Measurements from ENCODE around the gene COPG2. TPM values are rescaled to one million over a fixed set of nuclear protein-coding genes. Genes with fewer than 3 reads are reported as not detected.

Gene COPG2
- polyA plus RNA-seq, 1 of the 3 experiments (the other 2 are of a cell fraction) = 44.3 TPM

GRCh38 chr7:130490888-130491804 is 177.4 kb downstream of the COPG2 start:
- no peaks in the 10 kb centered on the region for H3K9me3 ChIP-seq
- DNase-seq = peak; percentile 87
- H3K4me1 ChIP-seq (ENCODE audit: control insufficient read depth in 1 of 2, insufficient read depth in 2 of 2, low read depth in 1 of 2, low read length in 1 of 2) = peaks cover 5 to 17% of the 10 kb centered on the region in 2 experiments
- peaks cover 18% of the 10 kb centered on the region for H3F3A ChIP-seq (replicated peaks; ENCODE audit: insufficient read depth)
- POLR2A ChIA-PET = no interaction called here
- 73% methylated on average over 45 of the region's 62 CpGs for WGBS (ENCODE audit: low lambda C conversion rate)
- no peaks in the 10 kb centered on the region for H3K27me3 ChIP-seq (ENCODE audit: insufficient read depth)
- H3K9ac ChIP-seq = no peak overlapping the region
- H3K9me2 ChIP-seq = no peaks in the 10 kb centered on the region
- CTCF ChIA-PET = interaction anchor here (1.0 to 1.1 kb wide), 2 partner anchors 13 to 213 kb away, joined by 5 read pairs; no protein-coding TSS in a partner anchor
- peak overlapping the region; percentile 53 to 58 for H3K4me3 ChIP-seq (ENCODE audit: low read depth in 2 of 2, low read length in 1 of 2)
- peak overlapping the region; percentile 69; the same call in 1 of the 2 replicates for H2AFZ ChIP-seq (ENCODE audit: low read depth)
- no peaks in the 10 kb centered on the region for H4K20me1 ChIP-seq (ENCODE audit: insufficient read depth)
- no peaks in the 10 kb centered on the region for H3K79me2 ChIP-seq (ENCODE audit: insufficient read depth)
- peaks cover 0 to 4% of the 10 kb centered on the region in 2 experiments for H3K36me3 ChIP-seq (replicated peaks in 1 of 2; ENCODE audit: control insufficient read depth in 1 of 2, insufficient read depth in 2 of 2, low read length in 1 of 2)
- peak overlapping the region; percentile 61 for H3K4me2 ChIP-seq
- peak overlapping the region in 1 of 2 experiments; percentile 51; a peak in 2 of 4 replicates for H3K27ac ChIP-seq (ENCODE audit: low read depth in 2 of 2, low read length in 1 of 2)
- TF ChIP-seq SMC3 (IDR thresholded peaks at IDR 0.05; ENCODE audit: low read depth, low read length) (peak; percentile 20; the same call in 1 of the 2 replicates), MAX (IDR thresholded peaks at IDR 0.05; ENCODE audit: low read depth) (peak; percentile 58; the same call in 1 of the 2 replicates), FOSL2 (IDR thresholded peaks at IDR 0.05; ENCODE audit: borderline replicate concordance, low read depth) (no peak), YY1 (IDR thresholded peaks at IDR 0.05; ENCODE audit: low read depth) (no peak), CTCF (IDR thresholded peaks at IDR 0.05) (peak; percentile 71), RAD21 (IDR thresholded peaks at IDR 0.05; ENCODE audit: low read length) (peak; percentile 58), JUND (IDR thresholded peaks at IDR 0.05) (no peak)

GRCh38 chr7:130490311-130490791 is 178.2 kb downstream of the COPG2 start:
- Histone ChIP-seq H3K9ac (no peak overlapping the region), H2AFZ (ENCODE audit: low read depth) (no peak overlapping the region), H3K4me3 (ENCODE audit: low read depth in 2 of 2, low read length in 1 of 2) (no peak overlapping the region; a peak in 1 of 4 replicates), H3K36me3 (replicated peaks in 1 of 2; ENCODE audit: control insufficient read depth in 1 of 2, insufficient read depth in 2 of 2, low read length in 1 of 2) (no peaks in the 10 kb centered on the region), H3K27me3 (ENCODE audit: insufficient read depth) (no peaks in the 10 kb centered on the region), H4K20me1 (ENCODE audit: insufficient read depth) (no peaks in the 10 kb centered on the region), H3K4me1 (ENCODE audit: control insufficient read depth in 1 of 2, insufficient read depth in 2 of 2, low read depth in 1 of 2, low read length in 1 of 2) (peaks cover 5 to 17% of the 10 kb centered on the region in 2 experiments), H3K4me2 (peak overlapping the region; percentile 61; the same call in 1 of the 2 replicates), H3F3A (replicated peaks; ENCODE audit: insufficient read depth) (peaks cover 18% of the 10 kb centered on the region), H3K9me2 (no peaks in the 10 kb centered on the region), H3K79me2 (ENCODE audit: insufficient read depth) (no peaks in the 10 kb centered on the region), H3K27ac (ENCODE audit: low read depth in 2 of 2, low read length in 1 of 2) (peak overlapping the region in 1 of 2 experiments; percentile 87; a peak in 1 of 4 replicates), H3K9me3 (no peaks in the 10 kb centered on the region)
- no peak for DNase-seq
- TF ChIP-seq GATA2 (CRISPR knock-in tag; IDR thresholded peaks at IDR 0.05) (no peak), CTCF (IDR thresholded peaks at IDR 0.05) (no peak)
- 90% methylated on average over 21 of the region's 21 CpGs for WGBS (ENCODE audit: low lambda C conversion rate)
- POLR2A ChIA-PET = no interaction called here
- CTCF ChIA-PET = interaction anchor here (1.6 kb wide), 1 partner anchor 12 kb away, joined by 3 read pairs; no protein-coding TSS in a partner anchor

Data from SK-N-SH (cell line).